Prostate gland (tissue), 2 donors: Measurements from ENCODE around the gene LONP1. TPM values are rescaled to one million over a fixed set of nuclear protein-coding genes. Genes with fewer than 3 reads are reported as not detected.

Source experiments
- DNase-seq: peaks from one replicate; pipeline ENCODE4 v3.0.0-alpha.2; 2019; ENCODE audit warnings: low spot score
- H3K27ac ChIP-seq, 2 donors: fragments of 200-600 bp; sonication (generic); 2 replicates each; pipeline ENCODE4 v1.5.1; 2017 to 2019
- H3K27me3 ChIP-seq: fragments of 200-600 bp; sonication (generic); replicated peaks from 2 replicates; pipeline ENCODE4 v1.5.1; 2019; ENCODE audit not compliant: insufficient read depth
- H3K36me3 ChIP-seq, 2 donors: fragments of 200-600 bp; sonication (generic); 1 replicate in 1 of 2; 2 replicates in 1 of 2; pipeline versions ENCODE4 v1.5.1 to v1.8.1; 2017 to 2019
- H3K4me1 ChIP-seq: fragments of 200-600 bp; sonication (generic); replicated peaks from 2 replicates; pipeline ENCODE4 v1.5.1; 2019
- H3K4me3 ChIP-seq, 2 donors: fragments of 200-600 bp; sonication (generic); 2 replicates each; pipeline ENCODE4 v1.5.1; 2017 to 2019
- H3K9me3 ChIP-seq: fragments of 200-600 bp; sonication (generic); 2 replicates; pipeline ENCODE4 v1.5.1; 2017
- POLR2A ChIP-seq: fragments of 450-650 bp; IDR thresholded peaks from one replicate; pipeline ENCODE4 v1.6.1; 2016; ENCODE audit warnings: antibody characterized with exemption, mild to moderate bottlenecking
- POLR2AphosphoS5 ChIP-seq: sonication (generic); formaldehyde crosslinking; IDR thresholded peaks from one replicate; pipeline ENCODE4 v1.6.1; 2017; ENCODE audit warnings: antibody characterized with exemption
- WGBS: methylation state at CpG from one replicate; pipeline ENCODE4 v1.1.5; 2018; 5-methylcytosine and 5-hydroxymethylcytosine counted together
- intact Hi-C: fragments of 100-400 bp; cut with DNase I; formaldehyde crosslinking; loops from one replicate; pipeline ENCODE4 v1.14.2; 2022
- total RNA-seq, 2 donors: library from RNA; depleted of rRNA; stranded (reverse); fragments of >200 nt; gene quantifications; one replicate each; pipeline ENCODE4 v1.1.0, GENCODE V29; 2016
- TF ChIP-seq, protein P1 (sequence below), 4 experiments: fragments of 200-600 bp in 2 of 4; fragments of 450-650 bp in 2 of 4; sonication (generic) in 2 of 4; IDR thresholded peaks; 1 replicate in 3 of 4; 2 replicates in 1 of 4; pipeline ENCODE4 v1.5.1; 2016 to 2019; ENCODE audit warnings: antibody characterized with exemption in 4 of 4, mild to moderate bottlenecking in 2 of 4, moderate library complexity in 2 of 4

LONP1 gene
- total RNA-seq, 2 donors from 2014 or later, result 62.7 to 120 TPM

DNA sequence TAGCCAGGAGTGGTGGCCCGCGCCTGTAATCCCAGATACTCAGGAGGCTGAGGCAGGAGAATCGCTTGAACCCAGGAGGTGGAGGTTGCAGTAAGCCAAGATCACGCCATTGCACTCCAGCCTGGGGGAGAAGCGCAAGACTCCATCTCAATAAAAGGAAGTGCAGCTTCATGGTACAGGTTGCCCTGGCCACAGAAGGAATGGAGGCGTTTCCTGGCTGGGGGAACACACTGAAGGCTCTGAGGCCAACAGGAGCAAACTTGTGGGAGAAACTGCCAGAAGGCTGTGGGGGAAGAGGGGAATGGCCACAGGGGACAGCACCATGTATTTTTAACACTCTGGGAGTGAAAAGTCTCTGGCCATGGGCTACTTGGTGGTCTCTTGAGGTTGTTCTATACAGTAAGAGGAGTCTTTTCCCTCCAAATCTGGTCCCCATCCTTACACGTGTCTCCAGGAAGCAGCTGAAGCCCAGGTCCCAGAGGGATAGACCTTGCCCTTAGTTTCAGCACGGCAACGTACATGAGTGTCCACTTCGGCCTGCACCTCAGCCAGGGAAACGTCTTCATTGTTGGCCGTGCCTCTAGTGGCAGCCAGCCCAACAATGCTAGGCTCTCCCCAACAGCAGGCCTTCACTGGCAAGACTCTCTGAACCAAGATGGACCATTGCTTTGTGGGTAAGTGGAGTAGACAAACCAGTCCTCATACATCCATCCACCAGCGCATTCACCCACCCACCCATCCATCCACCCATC, 47.1 kb downstream of the LONP1 start:
- Histone ChIP-seq H3K4me1 (no peaks in the 10 kb centered on the region), H3K27me3 (no peaks in the 10 kb centered on the region), H3K9me3 (no peaks in the 10 kb centered on the region), H3K4me3 (no peak overlapping the region), H3K27ac (no peak overlapping the region), H3K36me3 (peaks cover 0 to 6% of the 10 kb centered on the region in 2 donors)
- WGBS, result 89% methylated on average over 13 of the region's 13 CpGs
- no peak for TF ChIP-seq POLR2AphosphoS5
- TF ChIP-seq POLR2A, result no peak
- TF ChIP-seq, protein P1, sequence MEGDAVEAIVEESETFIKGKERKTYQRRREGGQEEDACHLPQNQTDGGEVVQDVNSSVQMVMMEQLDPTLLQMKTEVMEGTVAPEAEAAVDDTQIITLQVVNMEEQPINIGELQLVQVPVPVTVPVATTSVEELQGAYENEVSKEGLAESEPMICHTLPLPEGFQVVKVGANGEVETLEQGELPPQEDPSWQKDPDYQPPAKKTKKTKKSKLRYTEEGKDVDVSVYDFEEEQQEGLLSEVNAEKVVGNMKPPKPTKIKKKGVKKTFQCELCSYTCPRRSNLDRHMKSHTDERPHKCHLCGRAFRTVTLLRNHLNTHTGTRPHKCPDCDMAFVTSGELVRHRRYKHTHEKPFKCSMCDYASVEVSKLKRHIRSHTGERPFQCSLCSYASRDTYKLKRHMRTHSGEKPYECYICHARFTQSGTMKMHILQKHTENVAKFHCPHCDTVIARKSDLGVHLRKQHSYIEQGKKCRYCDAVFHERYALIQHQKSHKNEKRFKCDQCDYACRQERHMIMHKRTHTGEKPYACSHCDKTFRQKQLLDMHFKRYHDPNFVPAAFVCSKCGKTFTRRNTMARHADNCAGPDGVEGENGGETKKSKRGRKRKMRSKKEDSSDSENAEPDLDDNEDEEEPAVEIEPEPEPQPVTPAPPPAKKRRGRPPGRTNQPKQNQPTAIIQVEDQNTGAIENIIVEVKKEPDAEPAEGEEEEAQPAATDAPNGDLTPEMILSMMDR (IDR thresholded peaks at IDR 0.05), result no peak
- no peak for DNase-seq
- intact Hi-C loops, result no loop called here

- H3K4me1 ChIP-seq, result no peaks in the 10 kb centered on the region
- 78% methylated on average over 7 of the region's 7 CpGs for WGBS
- no peak overlapping the region for H3K27ac ChIP-seq
- H3K27me3 ChIP-seq, result no peaks in the 10 kb centered on the region
- H3K4me3 ChIP-seq, result no peak overlapping the region
- TF ChIP-seq, protein P1 (IDR thresholded peaks at IDR 0.05), result no peak
- no peaks in the 10 kb centered on the region for H3K9me3 ChIP-seq
- intact Hi-C loops, result no loop called here
- H3K36me3 ChIP-seq, result peaks cover 9 to 18% of the 10 kb centered on the region in 2 donors
- DNase-seq, result no peak
These were observed 48.3 kb downstream of the LONP1 start for GRCh38 chr19:5671600-5671999.

DNA sequence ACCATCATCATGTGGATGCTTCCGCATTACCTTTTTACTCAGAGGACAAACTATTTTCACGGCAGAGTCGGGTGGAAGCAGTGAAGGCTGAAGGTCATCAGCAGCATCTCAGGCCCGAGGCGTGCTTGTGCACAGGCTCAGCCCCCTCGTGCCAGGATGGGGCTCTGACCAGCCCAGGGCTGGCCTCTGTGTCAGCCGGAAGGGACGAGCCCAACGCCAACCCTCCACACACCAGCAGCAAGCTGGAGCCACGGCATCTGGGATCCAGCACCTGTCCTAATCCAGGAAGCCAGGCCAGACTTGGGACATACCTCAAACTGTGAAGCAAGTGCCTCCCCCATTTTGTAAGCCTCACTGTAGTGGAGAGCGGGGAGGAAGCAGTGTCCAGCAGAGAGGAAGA, 50.7 kb downstream of the LONP1 start:
- Histone ChIP-seq H3K4me3 (no peak overlapping the region), H3K36me3 (peaks cover 17 to 38% of the 10 kb centered on the region in 2 donors), H3K27me3 (no peaks in the 10 kb centered on the region), H3K9me3 (no peaks in the 10 kb centered on the region), H3K27ac (no peak overlapping the region), H3K4me1 (no peaks in the 10 kb centered on the region)
- DNase-seq, result no peak
- 85% methylated on average over 11 of the region's 11 CpGs for WGBS
- TF ChIP-seq, protein P1 (IDR thresholded peaks at IDR 0.05), result no peak
- intact Hi-C loops, result no loop called here

- no peaks in the 10 kb centered on the region for H3K9me3 ChIP-seq
- WGBS, result 68% methylated on average over 22 of the region's 22 CpGs
- H3K4me1 ChIP-seq, result no peaks in the 10 kb centered on the region
- intact Hi-C loops, result no loop called here
- H3K4me3 ChIP-seq, result no peak overlapping the region
- H3K36me3 ChIP-seq, result peaks cover 22 to 49% of the 10 kb centered on the region in 2 donors
- no peak for DNase-seq
- no peaks in the 10 kb centered on the region for H3K27me3 ChIP-seq
- TF ChIP-seq, protein P1 (IDR thresholded peaks at IDR 0.05), result no peak
- no peak for TF ChIP-seq POLR2AphosphoS5
- TF ChIP-seq POLR2A, result no peak
- H3K27ac ChIP-seq, result no peak overlapping the region
These were observed 52.1 kb downstream of the LONP1 start for GRCh38 chr19:5667751-5668271.
